ENCODE results near the gene GGCX. TPM values are rescaled to one million over a fixed set of nuclear protein-coding genes. Genes with fewer than 3 reads are reported as not detected.

Gene GGCX
- total RNA-seq, 1 donor from 2014 or later, result 25.5 TPM

DNA sequence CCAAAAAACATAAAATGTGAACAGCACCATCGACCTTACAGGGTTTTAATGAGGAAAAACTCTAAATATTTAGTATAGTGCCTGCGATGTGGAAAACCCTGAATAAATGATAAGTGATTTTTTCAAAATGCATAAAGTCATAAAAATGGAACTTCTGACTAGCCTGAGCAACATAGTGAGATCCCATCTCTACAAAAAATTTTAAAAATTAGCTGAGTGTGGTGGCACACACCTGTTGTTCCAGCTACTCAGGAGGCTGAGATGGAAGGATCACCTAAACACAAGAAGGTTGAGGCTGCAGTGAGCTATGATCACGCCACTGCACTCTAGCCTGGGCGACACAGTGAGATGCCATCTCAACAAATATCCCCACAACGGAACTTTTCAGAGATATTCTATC lies 4.2 kb downstream of the GGCX start:
- Histone ChIP-seq H3K4me1 (peaks cover 34% of the 10 kb centered on the region), H3K27ac (replicated peaks) (no peak overlapping the region), H3K4me3 (no peak overlapping the region), H3K36me3 (peaks cover 65% of the 10 kb centered on the region), H3K27me3 (ENCODE audit: low read depth) (no peaks in the 10 kb centered on the region), H3K9me3 (replicated peaks) (no peaks in the 10 kb centered on the region)
- DNase-seq, result no peak
- intact Hi-C loops (cut with micrococcal nuclease), result no loop called here
- TF ChIP-seq, protein P1, sequence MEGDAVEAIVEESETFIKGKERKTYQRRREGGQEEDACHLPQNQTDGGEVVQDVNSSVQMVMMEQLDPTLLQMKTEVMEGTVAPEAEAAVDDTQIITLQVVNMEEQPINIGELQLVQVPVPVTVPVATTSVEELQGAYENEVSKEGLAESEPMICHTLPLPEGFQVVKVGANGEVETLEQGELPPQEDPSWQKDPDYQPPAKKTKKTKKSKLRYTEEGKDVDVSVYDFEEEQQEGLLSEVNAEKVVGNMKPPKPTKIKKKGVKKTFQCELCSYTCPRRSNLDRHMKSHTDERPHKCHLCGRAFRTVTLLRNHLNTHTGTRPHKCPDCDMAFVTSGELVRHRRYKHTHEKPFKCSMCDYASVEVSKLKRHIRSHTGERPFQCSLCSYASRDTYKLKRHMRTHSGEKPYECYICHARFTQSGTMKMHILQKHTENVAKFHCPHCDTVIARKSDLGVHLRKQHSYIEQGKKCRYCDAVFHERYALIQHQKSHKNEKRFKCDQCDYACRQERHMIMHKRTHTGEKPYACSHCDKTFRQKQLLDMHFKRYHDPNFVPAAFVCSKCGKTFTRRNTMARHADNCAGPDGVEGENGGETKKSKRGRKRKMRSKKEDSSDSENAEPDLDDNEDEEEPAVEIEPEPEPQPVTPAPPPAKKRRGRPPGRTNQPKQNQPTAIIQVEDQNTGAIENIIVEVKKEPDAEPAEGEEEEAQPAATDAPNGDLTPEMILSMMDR (IDR thresholded peaks at IDR 0.05; ENCODE audit: borderline replicate concordance), result no peak

DNA sequence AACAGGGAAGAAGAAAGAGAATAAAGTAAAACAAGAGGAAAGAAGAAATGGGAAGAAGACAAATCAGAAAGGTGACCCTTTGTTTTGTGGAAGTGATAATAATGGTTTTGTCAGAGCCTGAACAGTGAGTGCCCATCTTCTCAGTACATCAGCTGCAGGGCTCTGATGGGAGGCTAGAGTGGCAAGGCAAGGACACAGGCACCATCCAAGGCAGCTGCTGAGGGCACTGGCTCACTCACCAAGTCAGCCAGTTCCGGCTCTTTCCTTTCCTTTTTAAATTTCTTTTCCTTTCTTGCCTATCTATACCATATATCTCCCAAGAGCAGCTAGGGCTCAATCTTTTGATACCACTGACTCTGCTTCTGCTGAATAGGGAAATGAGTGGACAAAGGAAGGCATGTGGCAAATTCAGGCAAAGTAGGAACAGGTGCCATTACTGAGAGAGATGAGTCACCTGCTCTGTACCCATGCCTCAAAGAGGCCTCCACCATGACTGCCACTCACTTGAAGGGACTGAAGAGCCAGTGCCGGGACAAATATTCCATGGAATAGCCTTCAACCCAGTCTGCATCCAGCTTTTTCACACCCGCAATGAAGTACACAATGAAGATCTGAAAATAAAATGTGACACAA lies 6.2 kb downstream of the GGCX start:
- no peaks in the 10 kb centered on the region for H3K9me3 ChIP-seq (replicated peaks)
- no peak overlapping the region for H3K27ac ChIP-seq (replicated peaks)
- intact Hi-C loops (cut with micrococcal nuclease), result no loop called here

DNA sequence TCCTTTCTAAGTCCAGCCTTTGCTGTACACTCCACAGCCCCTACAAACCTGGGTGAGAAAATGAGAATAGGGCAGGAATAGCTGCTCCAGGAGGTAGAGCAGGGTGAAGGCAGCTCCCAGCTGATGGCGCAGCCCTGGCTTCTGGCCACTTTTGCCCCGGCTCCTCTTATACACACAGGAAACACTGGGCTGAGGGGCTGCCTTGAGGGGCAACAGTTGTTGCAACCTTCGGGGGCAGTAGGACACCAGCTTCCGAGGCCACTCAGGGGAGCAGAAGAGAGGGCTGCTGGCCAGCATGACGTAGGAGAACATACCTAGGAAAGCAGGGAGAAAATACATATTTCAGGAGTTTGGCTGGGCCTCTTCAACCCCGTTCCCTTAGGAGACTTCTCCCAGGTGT lies 8.1 kb downstream of the GGCX start:
- H3K27me3 ChIP-seq (ENCODE audit: low read depth), result no peaks in the 10 kb centered on the region
- H3K4me1 ChIP-seq, result peaks cover 8% of the 10 kb centered on the region
- peaks cover 89% of the 10 kb centered on the region for H3K36me3 ChIP-seq
- H3K4me3 ChIP-seq, result no peak overlapping the region
- intact Hi-C loops (cut with micrococcal nuclease), result loop anchor here (2.0 kb wide), 1 partner anchor 132 kb away; no protein-coding TSS in a partner anchor
- H3K9me3 ChIP-seq (replicated peaks), result no peaks in the 10 kb centered on the region
- no peak overlapping the region for H3K27ac ChIP-seq (replicated peaks)
- TF ChIP-seq, protein P1 (IDR thresholded peaks at IDR 0.05; ENCODE audit: borderline replicate concordance), result no peak
- no peak for DNase-seq

More for the DNA sequence above, 6.2 kb downstream of the GGCX start:
- Histone ChIP-seq H3K4me3 (no peak overlapping the region), H3K27me3 (ENCODE audit: low read depth) (no peaks in the 10 kb centered on the region), H3K4me1 (peaks cover 21% of the 10 kb centered on the region), H3K36me3 (peaks cover 84% of the 10 kb centered on the region)
- DNase-seq, result no peak
- TF ChIP-seq, protein P1 (IDR thresholded peaks at IDR 0.05; ENCODE audit: borderline replicate concordance), result no peak

DNA sequence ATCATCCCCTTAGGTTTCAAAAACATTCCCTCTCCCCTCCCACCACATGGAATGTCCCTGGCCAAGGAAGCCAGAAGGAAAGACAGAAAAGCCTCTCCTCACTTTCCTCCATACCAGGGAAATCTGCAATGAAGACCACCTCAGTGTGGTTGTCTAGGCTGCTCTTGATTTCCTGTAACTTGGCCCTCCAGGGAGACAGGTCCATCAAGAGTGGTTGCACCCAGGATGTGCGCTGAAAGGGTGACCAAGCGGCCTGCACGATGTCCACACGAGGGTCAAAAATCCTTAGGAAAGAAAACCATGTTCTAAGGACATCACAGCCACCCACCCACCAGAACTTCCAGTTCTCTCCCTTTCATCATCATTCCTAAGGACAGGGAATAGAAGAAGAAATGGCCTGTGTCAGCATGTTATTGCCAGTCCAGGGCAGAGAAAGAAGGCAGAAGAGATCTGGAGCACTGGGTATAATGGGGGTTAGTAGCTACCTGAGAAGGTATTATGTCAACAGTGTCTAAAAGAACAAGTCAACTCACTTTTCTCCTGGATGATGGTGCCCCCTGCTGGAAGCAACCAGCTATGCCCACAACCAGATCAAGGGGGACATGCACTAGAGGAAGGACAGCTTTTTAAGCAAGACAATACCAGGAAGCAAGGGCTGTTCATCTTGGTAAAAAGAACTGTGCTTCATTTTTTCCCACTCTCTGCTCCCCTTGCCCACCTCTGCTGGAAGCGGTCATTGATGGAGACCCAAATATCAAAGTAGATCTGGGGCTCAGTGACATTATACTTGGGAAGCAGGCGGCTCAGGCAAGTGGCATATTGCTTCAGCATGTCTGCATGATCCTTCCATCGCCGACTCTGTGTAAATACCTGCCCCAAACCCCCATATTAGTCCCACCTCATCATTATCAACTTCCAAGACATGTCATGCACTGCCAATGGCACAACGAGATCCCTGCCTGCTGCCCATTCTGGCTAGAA lies 9.3 kb downstream of the GGCX start:
- DNase-seq, result peak; percentile 79
- Histone ChIP-seq H3K4me1 (peaks cover 8% of the 10 kb centered on the region), H3K36me3 (peaks cover 78% of the 10 kb centered on the region), H3K27ac (replicated peaks) (no peak overlapping the region), H3K4me3 (no peak overlapping the region), H3K27me3 (ENCODE audit: low read depth) (no peaks in the 10 kb centered on the region), H3K9me3 (replicated peaks) (no peaks in the 10 kb centered on the region)
- TF ChIP-seq, protein P1 (IDR thresholded peaks at IDR 0.05; ENCODE audit: borderline replicate concordance), result peak; percentile 93
- intact Hi-C loops (cut with micrococcal nuclease), result loop anchor here (2.0 kb wide), 1 partner anchor 131 kb away; no protein-coding TSS in a partner anchor

DNA sequence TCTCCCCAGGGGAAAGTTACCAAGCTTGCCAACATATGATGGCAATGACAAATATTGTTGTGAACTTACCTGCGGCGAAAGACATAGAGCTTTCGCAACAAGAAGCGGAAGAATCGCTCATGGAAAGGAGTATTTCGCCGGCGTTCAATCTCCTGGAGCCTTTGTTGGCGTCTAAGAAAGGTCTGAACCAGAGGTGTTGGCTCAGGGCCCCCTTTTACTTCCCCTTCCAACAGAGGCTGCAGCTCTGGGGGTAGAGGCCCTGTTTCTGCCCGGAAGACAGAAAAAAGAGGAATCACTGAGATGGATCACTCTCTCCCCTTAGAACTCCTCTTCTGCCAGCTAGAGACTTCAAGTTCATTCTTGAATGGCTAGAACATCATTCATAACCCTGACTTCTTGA lies 10.8 kb downstream of the GGCX start:
- H3K9me3 ChIP-seq (replicated peaks), result no peaks in the 10 kb centered on the region
- no peak overlapping the region for H3K27ac ChIP-seq (replicated peaks)
- TF ChIP-seq, protein P1 (IDR thresholded peaks at IDR 0.05; ENCODE audit: borderline replicate concordance), result no peak
- intact Hi-C loops (cut with micrococcal nuclease), result no loop called here
- no peak overlapping the region for H3K4me3 ChIP-seq
- no peaks in the 10 kb centered on the region for H3K27me3 ChIP-seq (ENCODE audit: low read depth)
- no peak for DNase-seq
- H3K4me1 ChIP-seq, result peaks cover 8% of the 10 kb centered on the region
- peaks cover 71% of the 10 kb centered on the region for H3K36me3 ChIP-seq

Data from left ventricle myocardium inferior (tissue), 1 donor.